Transverse colon (tissue), 4 donors: ENCODE data around the gene EGR1. TPM values are rescaled to one million over a fixed set of nuclear protein-coding genes. Genes with fewer than 3 reads are reported as not detected.

Source experiments
- DNase-seq: peaks from one replicate; pipeline ENCODE4 v3.0.0-alpha.2; 2019
- H3K27ac ChIP-seq, 4 donors: fragments of 200-600 bp; sonication (generic); 2 replicates each; pipeline ENCODE4 v1.5.1; 2016 to 2018; ENCODE audit warnings: inconsistent platforms in 4 of 4
- H3K27me3 ChIP-seq: fragments of 200-600 bp; sonication (generic); 2 replicates; pipeline ENCODE4 v1.5.1; 2017; ENCODE audit warnings: inconsistent platforms
- H3K36me3 ChIP-seq, 4 donors: fragments of 200-600 bp; sonication (generic); 2 replicates each; pipeline ENCODE4 v1.5.1; 2017 to 2019; ENCODE audit warnings: inconsistent platforms in 4 of 4
- H3K4me1 ChIP-seq, 4 donors: fragments of 200-600 bp; sonication (generic); 2 replicates each; pipeline ENCODE4 v1.5.1; 2017 to 2020; ENCODE audit warnings: inconsistent platforms in 4 of 4
- H3K4me3 ChIP-seq, 4 donors: fragments of 200-600 bp; sonication (generic); 1 replicate in 1 of 4; 2 replicates in 3 of 4; pipeline versions ENCODE4 v1.5.1 to v1.6.1; 2017 to 2019; ENCODE audit warnings: inconsistent platforms in 4 of 4
- H3K9me3 ChIP-seq, 2 donors: fragments of 200-600 bp; sonication (generic); 2 replicates each; pipeline ENCODE4 v1.5.1; 2017 to 2019; ENCODE audit warnings: inconsistent platforms in 2 of 2
- EP300 ChIP-seq: sonication (generic); formaldehyde crosslinking; IDR thresholded peaks from one replicate; pipeline ENCODE4 v1.6.1; 2017; ENCODE audit warnings: antibody characterized with exemption, low read depth
- POLR2A ChIP-seq: fragments of 450-650 bp; IDR thresholded peaks from one replicate; pipeline ENCODE4 v1.6.1; 2016; ENCODE audit warnings: antibody characterized with exemption, mild to moderate bottlenecking, moderate library complexity
- POLR2AphosphoS5 ChIP-seq, 3 donors: sonication (generic); formaldehyde crosslinking; IDR thresholded peaks; one replicate each; pipeline ENCODE4 v1.6.1; 2016; ENCODE audit warnings: antibody characterized with exemption in 3 of 3
- WGBS, 2 donors: methylation state at CpG; one replicate each; pipeline ENCODE4 v1.1.5; 2018; ENCODE audit warnings: low coverage in 1 of 2; 5-methylcytosine and 5-hydroxymethylcytosine counted together
- in situ Hi-C, 4 donors: fragments of 200-750 bp; cut with MboI; loops; one replicate each; pipeline versions ENCODE4 v1.15.0 to v1.15.1; 2017; ENCODE audit warnings: low sequenced_read_pairs in 3 of 4, low pct_ligation_motif_present in 1 of 4, low pct_unique_long_range_greater_than_20kb in 1 of 4
- intact Hi-C: fragments of 100-400 bp; cut with DNase I; formaldehyde crosslinking; loops from one replicate; pipeline ENCODE4 v1.15.1; 2023; ENCODE audit warnings: low total_unique reads
- total RNA-seq, 4 donors: library from RNA; depleted of rRNA; stranded (reverse); fragments of >200 nt; gene quantifications; one replicate each; pipeline ENCODE4 v1.1.0, GENCODE V29; 2016
- TF ChIP-seq, protein P1 (sequence below), 5 experiments: fragments of 200-600 bp in 3 of 5; fragments of 450-650 bp in 2 of 5; sonication (generic) in 3 of 5; IDR thresholded peaks; 1 replicate in 2 of 5; 2 replicates in 3 of 5; pipeline ENCODE4 v1.5.1; 2016 to 2017; ENCODE audit warnings: antibody characterized with exemption in 5 of 5, inconsistent platforms in 3 of 5, mild to moderate bottlenecking in 2 of 5, moderate library complexity in 1 of 5

EGR1 gene
- 10 to 100 TPM; 56.0 to 69.9 (median 65.0) TPM for total RNA-seq

- intact Hi-C loops: no loop called here
- peak within 1 kb of the TSS; percentile 75 to 91 (median 86) for H3K4me3 ChIP-seq
- 1% methylated on average over 29 of the region's 85 CpGs; no CpG with 5 or more reads in 1 of the 2 donors for WGBS, 2 donors
- in situ Hi-C loops: no loop called here
- peak; percentile 95 for DNase-seq
- peaks cover 12 to 27% (median 20%) of the 10 kb centered on the region in 4 donors for H3K4me1 ChIP-seq
- no peaks in the 10 kb centered on the region for H3K36me3 ChIP-seq
- TF ChIP-seq POLR2AphosphoS5 (IDR thresholded peaks at IDR 0.05): peak; percentile 94 to 97 (median 95)
- TF ChIP-seq, protein P1, sequence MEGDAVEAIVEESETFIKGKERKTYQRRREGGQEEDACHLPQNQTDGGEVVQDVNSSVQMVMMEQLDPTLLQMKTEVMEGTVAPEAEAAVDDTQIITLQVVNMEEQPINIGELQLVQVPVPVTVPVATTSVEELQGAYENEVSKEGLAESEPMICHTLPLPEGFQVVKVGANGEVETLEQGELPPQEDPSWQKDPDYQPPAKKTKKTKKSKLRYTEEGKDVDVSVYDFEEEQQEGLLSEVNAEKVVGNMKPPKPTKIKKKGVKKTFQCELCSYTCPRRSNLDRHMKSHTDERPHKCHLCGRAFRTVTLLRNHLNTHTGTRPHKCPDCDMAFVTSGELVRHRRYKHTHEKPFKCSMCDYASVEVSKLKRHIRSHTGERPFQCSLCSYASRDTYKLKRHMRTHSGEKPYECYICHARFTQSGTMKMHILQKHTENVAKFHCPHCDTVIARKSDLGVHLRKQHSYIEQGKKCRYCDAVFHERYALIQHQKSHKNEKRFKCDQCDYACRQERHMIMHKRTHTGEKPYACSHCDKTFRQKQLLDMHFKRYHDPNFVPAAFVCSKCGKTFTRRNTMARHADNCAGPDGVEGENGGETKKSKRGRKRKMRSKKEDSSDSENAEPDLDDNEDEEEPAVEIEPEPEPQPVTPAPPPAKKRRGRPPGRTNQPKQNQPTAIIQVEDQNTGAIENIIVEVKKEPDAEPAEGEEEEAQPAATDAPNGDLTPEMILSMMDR (IDR thresholded peaks at IDR 0.05): peak in 4 of 5 experiments; percentile 14 to 64 (median 38)
- TF ChIP-seq EP300: no peak
- peak; percentile 44 for TF ChIP-seq POLR2A
- H3K27me3 ChIP-seq: no peaks in the 10 kb centered on the region
- peak within 1 kb of the TSS; percentile 95 to 99 (median 98) for H3K27ac ChIP-seq
- no peaks in the 10 kb centered on the region for H3K9me3 ChIP-seq
Measured at GRCh38 chr5:138465261-138466124, at the start of gene EGR1. Gene EGR1, plus strand, starts transcription at chr5:138465479. Its CDS starts 283 bp downstream, at chr5:138465762.

DNA sequence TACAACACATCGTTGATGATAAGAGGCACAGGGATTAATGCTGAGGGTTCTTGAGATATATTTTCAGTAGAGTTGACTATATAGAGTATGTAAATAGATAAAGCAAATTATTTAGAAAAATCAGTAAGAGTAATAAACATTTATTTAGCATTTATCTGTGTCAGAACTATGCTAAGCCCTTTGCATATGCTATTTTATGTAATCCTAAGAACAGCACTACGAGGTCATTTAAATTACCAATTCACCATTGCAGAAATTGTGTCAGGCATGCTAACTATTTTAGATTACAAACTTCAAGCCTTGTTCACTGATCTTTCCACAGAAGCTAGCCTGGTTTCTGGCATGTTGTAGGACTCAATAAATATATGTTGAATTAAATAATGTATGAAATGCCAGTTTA lies 46.8 kb upstream of the EGR1 start:
- in situ Hi-C loops: loop anchor here in 1 of 4 donors (25.0 kb wide), 1 partner anchor 231 kb away; the partner anchor contains the start of genes BRD8 and KIF20A
- no peak overlapping the region for H3K4me3 ChIP-seq
- H3K9me3 ChIP-seq: no peaks in the 10 kb centered on the region
- 90 to 100% methylated on average over 2 of the region's 2 CpGs for WGBS, 2 donors
- no peak overlapping the region for H3K27ac ChIP-seq
- H3K36me3 ChIP-seq: peaks cover 0 to 81% (median 38%) of the 10 kb centered on the region in 4 donors
- no peak for TF ChIP-seq EP300
- TF ChIP-seq, protein P1 (IDR thresholded peaks at IDR 0.05): no peak
- TF ChIP-seq POLR2AphosphoS5 (IDR thresholded peaks at IDR 0.05): no peak
- no peak for TF ChIP-seq POLR2A
- H3K27me3 ChIP-seq: no peaks in the 10 kb centered on the region
- H3K4me1 ChIP-seq: no peaks in the 10 kb centered on the region
- intact Hi-C loops: no loop called here
- no peak for DNase-seq

- Histone ChIP-seq H3K36me3 (peaks cover 0 to 92% (median 42%) of the 10 kb centered on the region in 4 donors), H3K9me3 (no peaks in the 10 kb centered on the region), H3K4me3 (no peak overlapping the region), H3K27ac (no peak overlapping the region), H3K27me3 (no peaks in the 10 kb centered on the region), H3K4me1 (no peaks in the 10 kb centered on the region)
- in situ Hi-C loops (no loop called here), intact Hi-C loops (no loop called here)
- DNase-seq: no peak
- TF ChIP-seq EP300 (no peak), POLR2AphosphoS5 (IDR thresholded peaks at IDR 0.05) (no peak), POLR2A (no peak)
- TF ChIP-seq, protein P1 (IDR thresholded peaks at IDR 0.05): no peak
- 76 to 83% methylated on average over 1 of the region's 1 CpG for WGBS, 2 donors
Measured at GRCh38 chr5:138425079-138425478, 40.2 kb upstream of the EGR1 start.

GRCh38 chr5:138435943-138436342 lies 29.3 kb upstream of the EGR1 start:
- H3K4me1 ChIP-seq: peaks cover 4 to 17% (median 14%) of the 10 kb centered on the region in 4 donors
- no peaks in the 10 kb centered on the region for H3K9me3 ChIP-seq
- intact Hi-C loops: no loop called here
- peaks cover 0 to 57% (median 27%) of the 10 kb centered on the region in 4 donors for H3K36me3 ChIP-seq
- H3K4me3 ChIP-seq: no peak overlapping the region
- H3K27ac ChIP-seq: no peak overlapping the region
- no peak for TF ChIP-seq POLR2AphosphoS5 (IDR thresholded peaks at IDR 0.05)
- no peak for TF ChIP-seq EP300
- TF ChIP-seq, protein P1 (IDR thresholded peaks at IDR 0.05): no peak
- TF ChIP-seq POLR2A: no peak
- DNase-seq: no peak
- in situ Hi-C loops: no loop called here
- WGBS, 2 donors: 94 to 95% methylated on average over 4 to 5 of the region's 5 CpGs
- H3K27me3 ChIP-seq: peaks cover 13% of the 10 kb centered on the region
